NCI-H1930 (cell line): ENCODE results near the gene SIPA1L3.

Source experiments
- DNase-seq, 2 experiments: peaks; one replicate each; lab custom pipeline; 2025; lab: John Stamatoyannopoulos, UW

SIPA1L3 gene

GRCh38 chr19:38151242-38151641 lies 244.2 kb downstream of the SIPA1L3 start:
- DNase-seq = no peak

- no peak for DNase-seq
These were observed 245.7 kb downstream of the SIPA1L3 start for GRCh38 chr19:38152461-38153379.

DNA sequence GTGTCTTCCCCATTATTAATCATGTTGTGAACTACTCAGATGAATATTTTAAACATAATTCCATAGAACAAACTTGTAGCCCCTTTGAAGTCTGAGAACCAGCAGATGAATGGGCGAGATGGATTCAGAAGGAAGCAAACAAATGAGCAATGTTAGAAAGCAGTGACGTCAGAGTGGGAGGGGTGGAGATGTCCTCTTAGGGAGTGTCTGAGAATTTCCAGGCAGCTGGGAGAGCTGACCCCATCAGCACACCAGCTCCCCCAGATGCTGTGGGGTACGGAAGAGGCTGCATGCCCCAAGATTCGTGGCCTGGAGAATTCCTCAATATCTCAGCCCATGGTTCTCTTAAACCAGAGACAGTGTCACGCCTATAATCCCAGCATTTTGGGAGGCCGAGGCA lies 248.4 kb downstream of the SIPA1L3 start:
- DNase-seq = no peak

DNA sequence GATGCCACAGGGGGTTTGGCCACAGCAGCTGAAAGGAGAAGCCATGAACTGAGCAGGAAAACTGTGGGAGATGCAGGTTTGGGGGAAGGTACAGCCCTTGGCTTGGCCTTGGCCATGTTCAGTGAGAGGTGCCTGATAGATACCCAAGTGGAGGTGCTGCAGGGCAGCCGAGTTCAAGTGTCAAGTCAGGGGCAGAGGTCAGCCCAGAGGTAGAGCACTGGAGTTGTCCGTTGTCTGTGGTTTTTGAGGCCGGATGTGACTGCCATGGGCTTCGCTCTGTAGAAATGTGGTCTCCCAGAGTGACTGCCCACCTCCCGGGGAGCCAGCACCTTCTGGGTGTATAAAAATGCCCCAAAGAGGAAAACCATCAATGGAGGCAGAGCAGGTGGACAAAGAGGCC lies 251.7 kb downstream of the SIPA1L3 start:
- DNase-seq = no peak

DNA sequence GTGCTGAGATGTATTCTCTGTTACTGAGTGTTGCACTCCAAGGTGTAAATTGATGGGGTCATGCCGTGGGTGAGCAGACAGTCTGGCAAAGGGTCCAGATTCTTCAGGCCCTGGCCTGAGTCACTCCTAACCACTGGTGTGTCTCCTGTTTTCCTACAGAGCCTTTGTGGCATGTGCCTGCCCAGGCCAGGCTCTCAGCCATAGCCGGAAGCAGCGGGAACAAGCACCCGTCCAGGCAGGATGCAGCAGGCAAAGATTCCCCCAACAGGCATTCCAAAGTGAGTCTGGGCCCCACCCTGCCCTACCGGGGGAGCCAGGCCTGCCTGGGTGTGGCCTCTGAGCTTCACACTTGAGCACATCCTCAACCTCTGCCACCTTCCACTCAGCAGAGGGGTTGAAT lies 255.1 kb downstream of the SIPA1L3 start:
- DNase-seq = no peak

DNA sequence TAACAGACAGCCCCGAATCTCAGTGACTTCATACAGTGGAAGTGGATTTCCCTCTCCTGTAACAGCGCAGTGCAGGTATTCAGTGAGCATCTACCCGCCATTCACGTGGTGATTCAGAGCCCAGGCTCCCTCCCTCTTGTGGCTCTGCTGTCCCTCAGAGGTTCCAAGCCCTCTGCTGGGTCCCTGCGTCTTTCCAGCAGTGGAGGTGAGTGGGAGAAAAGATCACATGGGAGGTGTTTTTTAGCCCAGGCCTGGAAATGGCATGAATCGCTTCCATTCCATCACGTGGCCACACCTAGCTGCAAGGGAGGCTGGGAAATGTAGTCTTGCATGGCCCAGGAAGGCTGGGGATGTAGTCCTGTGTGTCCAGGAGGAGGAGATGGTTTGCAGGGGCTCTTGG lies 255.6 kb downstream of the SIPA1L3 start:
- no peak for DNase-seq

- no peak for DNase-seq
These were observed 256.6 kb downstream of the SIPA1L3 start for GRCh38 chr19:38163419-38164290.

DNA sequence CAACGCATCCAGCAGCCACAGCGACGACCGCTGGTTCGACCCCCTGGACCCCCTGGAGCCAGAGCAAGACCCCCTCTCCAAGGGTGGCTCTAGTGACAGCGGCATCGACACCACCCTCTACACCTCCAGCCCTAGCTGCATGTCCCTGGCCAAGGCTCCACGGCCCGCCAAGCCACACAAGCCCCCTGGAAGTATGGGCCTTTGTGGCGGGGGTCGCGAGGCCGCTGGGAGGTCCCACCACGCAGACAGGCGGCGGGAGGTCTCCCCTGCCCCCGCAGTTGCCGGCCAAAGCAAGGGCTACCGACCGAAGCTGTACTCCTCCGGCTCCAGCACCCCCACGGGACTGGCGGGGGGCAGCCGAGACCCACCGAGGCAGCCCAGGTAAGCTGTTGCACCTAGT lies 257.5 kb downstream of the SIPA1L3 start:
- DNase-seq = no peak

DNA sequence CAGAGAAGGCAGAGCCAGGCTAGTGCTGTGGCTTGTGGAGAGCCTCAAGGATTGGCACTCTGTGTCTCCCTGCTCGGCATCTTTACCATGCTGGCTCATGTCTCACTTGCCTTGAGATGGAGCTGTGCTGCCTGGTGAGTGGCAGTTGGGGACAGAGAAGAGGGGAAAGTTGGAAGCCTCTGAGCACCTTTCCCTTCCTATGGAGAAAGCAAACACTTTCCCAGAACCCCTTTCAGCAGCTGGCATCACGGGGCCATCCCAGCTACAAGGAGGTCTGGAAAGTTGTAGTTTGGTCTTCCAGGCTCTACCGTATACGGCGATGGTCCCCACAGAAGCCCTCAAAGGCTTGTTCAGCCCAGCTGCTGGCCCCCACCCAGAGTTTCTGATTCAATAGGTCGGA lies 258.3 kb downstream of the SIPA1L3 start:
- DNase-seq = no peak

DNA sequence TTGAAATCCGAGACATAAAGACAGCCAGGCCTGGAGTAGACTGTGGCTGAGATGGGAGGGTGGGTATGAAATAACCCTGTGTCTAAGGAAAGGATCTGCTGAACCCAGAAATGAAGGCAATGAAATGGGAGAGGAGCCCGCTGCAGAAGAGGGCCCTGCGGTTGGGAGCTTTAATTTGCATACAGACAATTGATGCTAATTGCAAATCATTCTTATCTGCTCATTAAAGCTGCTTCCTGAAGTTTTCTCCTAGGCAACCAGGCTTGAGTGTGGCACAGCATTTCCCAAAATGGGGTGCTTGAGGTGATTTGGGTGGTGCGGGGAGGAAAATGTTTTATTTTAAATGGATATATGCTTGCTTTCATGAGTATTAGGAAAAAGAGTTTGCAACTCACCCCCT lies 261.6 kb downstream of the SIPA1L3 start:
- no peak for DNase-seq

GRCh38 chr19:38170334-38170733 lies 263.3 kb downstream of the SIPA1L3 start:
- no peak for DNase-seq

DNA sequence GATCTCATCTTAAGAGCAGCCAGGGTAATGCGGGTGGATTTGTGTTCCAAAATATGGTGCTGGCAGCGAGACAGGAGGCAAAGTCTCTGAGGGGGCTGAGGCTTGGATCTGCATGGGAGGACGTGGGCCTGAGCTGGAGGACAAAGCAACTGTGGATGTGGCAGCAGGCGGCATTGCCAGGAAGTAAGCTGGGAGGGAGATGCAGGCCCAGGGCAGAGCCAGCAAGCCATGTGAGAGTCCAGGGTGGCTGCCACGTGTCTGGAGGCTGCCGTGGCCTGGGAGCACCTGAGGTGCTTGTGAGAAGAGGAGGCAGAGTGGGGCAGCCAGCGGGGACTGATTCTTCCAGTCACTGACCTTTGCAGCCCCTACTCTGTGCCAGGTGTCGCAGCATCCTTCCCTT lies 265.0 kb downstream of the SIPA1L3 start:
- DNase-seq = no peak

DNA sequence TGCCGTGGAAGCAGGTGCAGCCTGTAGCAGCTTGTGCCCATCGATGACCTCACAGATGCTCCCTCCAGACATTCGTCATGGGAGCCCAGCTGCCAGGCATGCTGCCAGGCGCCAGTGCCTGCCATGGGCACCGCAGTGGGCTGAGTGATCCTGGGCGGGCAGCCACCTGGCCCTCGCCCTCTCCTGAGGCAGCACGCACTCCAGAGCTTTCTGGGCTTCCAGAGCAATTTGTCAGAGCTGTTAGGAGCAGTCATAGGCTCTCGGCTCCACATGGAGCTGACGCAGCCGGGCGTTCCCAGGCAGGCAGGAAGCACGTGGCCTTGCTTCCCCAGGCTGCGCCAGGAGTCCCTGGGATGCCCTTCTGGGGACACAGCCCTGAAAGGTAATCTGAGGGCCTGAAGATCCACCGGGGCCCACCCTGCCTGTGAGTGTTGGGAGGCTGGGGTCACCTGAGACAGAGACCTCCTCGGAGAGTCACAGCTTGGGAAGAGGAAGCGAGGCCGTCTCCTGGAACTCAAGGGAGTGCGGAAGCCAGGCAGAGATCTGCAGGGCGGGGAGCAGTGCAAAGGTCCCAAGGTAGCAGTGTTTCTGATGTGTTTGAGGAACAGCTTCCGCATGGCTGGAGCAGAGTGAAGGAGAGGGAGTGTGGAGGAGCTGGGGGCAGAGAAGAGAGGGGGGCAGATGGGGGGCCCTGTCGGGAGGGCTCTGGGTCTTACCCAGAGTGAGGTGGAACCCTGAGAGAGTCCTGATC lies 266.5 kb downstream of the SIPA1L3 start:
- no peak for DNase-seq

DNA sequence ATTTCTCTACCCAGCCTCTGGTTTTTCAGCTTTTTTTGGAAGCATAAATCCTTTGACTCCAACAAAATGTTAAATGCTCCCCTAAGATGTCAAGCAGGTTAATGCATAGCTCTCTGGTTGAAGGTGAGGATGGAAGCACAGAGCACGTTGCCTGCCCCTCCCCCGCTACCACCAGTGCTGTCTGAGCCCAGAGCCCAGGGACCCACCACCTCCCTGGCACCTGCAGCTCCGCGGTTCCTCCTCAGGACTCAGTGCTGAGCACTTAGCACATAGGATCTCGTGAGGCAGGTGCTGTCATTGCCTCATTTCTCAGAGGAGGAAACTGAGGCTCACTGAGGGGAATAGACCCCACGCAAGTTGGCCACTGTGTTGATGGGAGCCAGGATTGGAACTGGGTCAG lies 268.4 kb downstream of the SIPA1L3 start:
- no peak for DNase-seq

DNA sequence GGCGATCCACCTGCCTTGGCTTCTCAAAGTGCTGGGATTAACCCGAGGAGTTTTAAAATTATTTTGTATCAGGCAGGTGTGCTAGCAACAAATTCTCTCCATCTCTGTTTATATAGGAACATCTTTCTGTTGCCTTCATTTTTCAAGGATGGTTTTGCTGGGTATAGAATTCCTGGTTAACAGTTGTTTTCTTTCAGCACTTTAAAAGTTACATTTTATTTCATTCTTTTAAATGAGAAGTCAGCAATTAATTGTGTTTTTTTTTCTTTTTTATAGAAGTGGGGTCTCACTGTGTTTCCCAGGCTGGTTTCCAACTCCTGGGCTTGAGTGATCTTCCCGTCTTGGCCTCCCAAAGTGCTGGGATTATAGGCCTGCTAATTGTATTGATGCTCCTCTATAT lies 273.1 kb downstream of the SIPA1L3 start:
- no peak for DNase-seq

- no peak for DNase-seq
These were observed 275.7 kb downstream of the SIPA1L3 start for GRCh38 chr19:38182536-38183210.

GRCh38 chr19:38183251-38183897 lies 276.4 kb downstream of the SIPA1L3 start:
- DNase-seq = no peak

DNA sequence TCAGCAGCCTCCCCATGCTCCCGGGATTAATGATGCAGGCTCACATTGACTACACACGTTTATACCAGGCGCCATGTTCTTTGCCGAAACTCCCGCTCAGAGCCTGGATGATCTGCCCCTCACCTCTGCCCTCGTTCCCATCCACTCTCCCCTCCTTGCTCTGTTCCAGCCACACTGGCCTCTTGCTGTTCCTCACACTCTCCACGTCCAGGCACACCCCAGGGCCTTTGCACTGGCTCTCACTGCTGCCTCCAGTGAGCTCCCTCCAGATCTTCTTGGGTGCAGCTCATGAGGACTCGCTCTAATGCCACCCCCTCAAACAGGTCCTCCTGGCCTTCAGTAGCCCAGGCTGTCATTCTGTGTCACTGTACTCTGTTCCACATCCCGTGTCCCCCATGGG lies 277.8 kb downstream of the SIPA1L3 start:
- DNase-seq = no peak

DNA sequence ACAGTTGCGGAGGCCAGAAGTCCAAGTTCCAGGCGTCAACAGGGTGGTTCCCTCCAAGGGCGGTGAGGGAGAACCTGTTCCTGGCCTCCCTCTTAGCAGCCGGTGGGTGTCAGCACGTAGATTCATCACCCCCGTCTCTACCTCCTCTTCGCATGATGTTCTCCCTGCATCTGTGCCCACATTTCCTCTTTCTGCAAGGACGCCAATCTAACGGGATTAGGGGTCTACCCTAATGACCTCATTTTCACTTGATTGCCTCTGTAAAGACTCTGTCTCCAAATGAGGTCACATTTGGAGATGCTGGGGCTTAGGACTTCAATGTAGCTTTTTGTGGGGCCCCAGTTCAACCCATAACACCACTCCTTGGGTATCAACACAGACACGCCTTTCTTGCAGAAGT lies 278.6 kb downstream of the SIPA1L3 start:
- DNase-seq = no peak

DNA sequence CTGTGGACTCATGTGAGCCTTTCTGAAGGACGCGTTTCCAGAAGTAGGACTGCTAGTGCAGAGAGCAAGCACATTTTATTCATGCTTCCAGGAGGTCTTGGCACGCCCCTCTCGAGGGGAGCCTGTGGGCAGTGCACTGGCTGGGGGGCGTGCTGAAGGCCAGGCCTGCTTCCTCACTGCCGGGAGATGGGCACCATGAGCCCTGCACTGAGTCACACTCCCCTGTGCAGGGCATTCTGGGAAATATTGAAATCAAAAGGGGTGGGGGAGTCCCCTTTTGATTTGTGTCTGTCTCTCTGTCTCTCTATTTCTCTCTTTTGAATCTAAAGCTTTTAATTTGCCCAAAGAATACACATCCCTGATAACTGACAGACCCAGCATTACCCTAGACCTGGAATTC lies 283.1 kb downstream of the SIPA1L3 start:
- DNase-seq = no peak

- no peak for DNase-seq
These were observed 283.8 kb downstream of the SIPA1L3 start for GRCh38 chr19:38190793-38191192.
